ENCODE data around the gene RPP25. TPM values are rescaled to one million over a fixed set of nuclear protein-coding genes. Genes with fewer than 3 reads are reported as not detected.
A peak's percentile ranks its signal among the peaks of the same experiment; 100 is the strongest.

The RPP25 gene
- total and polyA plus RNA-seq, 2 of the 13 experiments (the other 11 are each of a cell fraction or from before 2014, with no cell fraction given): 0.05 to 0.11 TPM

GRCh38 chr15:74950078-74950908 is 6.3 kb downstream of the RPP25 start:
- Histone ChIP-seq H3K4me2 (ENCODE audit: low read depth, low read length) (peak overlapping the region; percentile 63), H3K27me3 (ENCODE audit: control insufficient read depth in 1 of 2, insufficient read depth in 2 of 2, low read length in 2 of 2) (peaks cover 0 to 14% of the 10 kb centered on the region in 2 experiments; a peak in 3 of 5 replicates), H3K36me3 (replicated peaks in 1 of 2; ENCODE audit: control insufficient read depth in 1 of 2, insufficient read depth in 2 of 2, low read length in 2 of 2) (no peaks in the 10 kb centered on the region), H4K20me1 (ENCODE audit: insufficient read depth, low read length) (no peaks in the 10 kb centered on the region), H3K9ac (ENCODE audit: insufficient read depth, low read depth, low read length) (no peak overlapping the region), H2AFZ (ENCODE audit: low read length) (peak overlapping the region; percentile 43), H3K4me1 (ENCODE audit: insufficient read depth, low read length) (peaks cover 17% of the 10 kb centered on the region), H3K79me2 (ENCODE audit: insufficient read depth, low read length) (no peaks in the 10 kb centered on the region), H3K4me3 (replicated peaks in 1 of 3; ENCODE audit: insufficient read depth in 1 of 3, low read depth in 2 of 3, low read length in 3 of 3) (no peak overlapping the region; a peak in 1 of 6 replicates), H3K9me3 (ENCODE audit: low read length) (no peaks in the 10 kb centered on the region), H3K27ac (ENCODE audit: extremely low read length, insufficient read depth, low read length) (no peak overlapping the region)
- 17% methylated on average over 7 of the region's 7 CpGs for WGBS (ENCODE audit: low lambda C conversion rate)
- in situ Hi-C loops (cut with HindIII; ENCODE audit: extremely low pct_ligation_motif_present, low pct_unique_long_range_greater_than_20kb): loop anchor here (10.0 kb wide), 2 partner anchors 175 to 315 kb away; no protein-coding TSS in a partner anchor
- CTCF ChIA-PET (ENCODE audit: low intra/inter-chr PET ratio, low total read pairs): interaction anchor here (0.6 to 1.8 kb wide), 5 partner anchors 11 to 179 kb away, joined by 3 to 13 read pairs (median 4); no protein-coding TSS in a partner anchor
- POLR2A ChIA-PET: interaction anchor here (0.9 to 1.3 kb wide), 3 partner anchors 9 to 179 kb away, joined by 3 to 4 read pairs (median 3); partner anchors contain the start of gene COX5A
- intact Hi-C loops (cut with micrococcal nuclease; ENCODE audit: unreplicated experiment): loop anchor here (1.0 to 5.0 kb wide), 3 partner anchors 39 to 179 kb away; partner anchors contain the start of gene FAM219B
- FAIRE-seq: peak; percentile 89
- peak; percentile 73 for DNase-seq (ENCODE audit: low spot score)
- no TSS peak for BruUV-seq (replicated peaks)
- ATAC-seq: peak; percentile 76
- TF ChIP-seq GTF2F1 (IDR thresholded peaks at IDR 0.05; ENCODE audit: low read length) (no peak), PLSCR1 (CRISPR knock-in tag; IDR thresholded peaks at IDR 0.05; ENCODE audit: borderline replicate concordance) (no peak), GATAD1 (CRISPR knock-in tag; IDR thresholded peaks at IDR 0.05) (peak; percentile 39; the same call in 1 of the 2 replicates), ZNF841 (CRISPR knock-in tag; IDR thresholded peaks at IDR 0.05; ENCODE audit: borderline replicate concordance) (no peak), NFYB (CRISPR knock-in tag; IDR thresholded peaks at IDR 0.05) (no peak), ASH2L (IDR thresholded peaks at IDR 0.05; ENCODE audit: insufficient read length, low read depth, low read length) (no peak), ZNF790 (CRISPR knock-in tag; IDR thresholded peaks at IDR 0.05; ENCODE audit: borderline replicate concordance) (no peak), ZXDC (CRISPR knock-in tag; IDR thresholded peaks at IDR 0.05) (no peak), SIX1 (CRISPR knock-in tag; IDR thresholded peaks at IDR 0.05; ENCODE audit: borderline replicate concordance) (no peak), TAF1 (CRISPR knock-in tag; IDR thresholded peaks at IDR 0.05) (no peak), ZNF281 (CRISPR knock-in tag; IDR thresholded peaks at IDR 0.05; ENCODE audit: borderline replicate concordance) (no peak), MLX (CRISPR knock-in tag; IDR thresholded peaks at IDR 0.05) (0 out of 2 replicates have a peak, but pooled peaks have one; percentile 12), HOXA7 (CRISPR knock-in tag; IDR thresholded peaks at IDR 0.05) (no peak), ZNF292 (CRISPR knock-in tag; IDR thresholded peaks at IDR 0.05; ENCODE audit: borderline replicate concordance, low read depth) (no peak), TBX2 (CRISPR knock-in tag; IDR thresholded peaks at IDR 0.05; ENCODE audit: borderline replicate concordance) (no peak), MEIS2 (CRISPR knock-in tag; IDR thresholded peaks at IDR 0.05) (no peak)

Measured in HepG2 (cell line).